CD4-positive, alpha-beta memory T cell (primary cell): Measurements from ENCODE around the gene ITGB4. TPM values are rescaled to one million over a fixed set of nuclear protein-coding genes. Genes with fewer than 3 reads are reported as not detected.
"Not testable (repeated sequence)": the region's sequence is repeated elsewhere in the genome, so short reads cannot be mapped to it uniquely, and the experiment has no call there.

Experiments used
- CTCF ChIA-PET: fragments of 350-600 bp; sonication (Branson Sonifier 250); formaldehyde crosslinking; loops from one replicate; lab custom pipeline; 2021; ENCODE audit warnings: inconsistent platforms; ENCODE audit not compliant: partially characterized antibody; lab: Charles Lee
- POLR2A ChIA-PET: fragments of 350-600 bp; sonication (Branson Sonifier 250); formaldehyde crosslinking; loops from one replicate; lab custom pipeline; 2021; ENCODE audit not compliant: partially characterized antibody; lab: Charles Lee
- DNase-seq, 5 donors: peaks; one replicate each; pipeline versions ENCODE4 v3.0.0 to v3.0.0-alpha.2; 2020 to 2022; ENCODE audit warnings: mixed read lengths in 1 of 5
- H3K27ac ChIP-seq: one replicate; pipeline ENCODE4 v1.7.0; 2013; ENCODE audit warnings: low read depth, low read length
- H3K27me3 ChIP-seq: 2 replicates; pipeline ENCODE4 v1.7.0; 2013; ENCODE audit warnings: mild to moderate bottlenecking, low read length, moderate library complexity; ENCODE audit not compliant: insufficient read depth
- H3K36me3 ChIP-seq: 2 replicates; pipeline ENCODE4 v1.7.0; 2013; ENCODE audit warnings: mild to moderate bottlenecking, low read length, moderate library complexity; ENCODE audit not compliant: insufficient read depth
- H3K4me1 ChIP-seq: 2 replicates; pipeline ENCODE4 v1.7.0; 2013; ENCODE audit warnings: mild to moderate bottlenecking, low read length, moderate library complexity; ENCODE audit not compliant: insufficient read depth
- H3K4me3 ChIP-seq, 2 donors: one replicate each; pipeline ENCODE4 v1.7.0; 2013; ENCODE audit warnings: low read length in 2 of 2, mild to moderate bottlenecking in 1 of 2
- H3K9me3 ChIP-seq, 2 donors: one replicate each; pipeline ENCODE4 v1.7.0; 2013; ENCODE audit warnings: low read length in 2 of 2, control low read depth in 1 of 2; ENCODE audit not compliant: control insufficient read depth in 1 of 2
- H3K27ac Mint-ChIP-seq, 7 donors: one replicate each; pipeline ENCODE4 v1.8.0; 2020 to 2021; ENCODE audit warnings: mixed read lengths in 7 of 7, mild to moderate bottlenecking in 6 of 7, inconsistent platforms in 3 of 7, moderate library complexity in 3 of 7
- H3K27me3 Mint-ChIP-seq, 2 donors: one replicate each; pipeline ENCODE4 v1.8.0; 2020 to 2021; ENCODE audit warnings: mixed read lengths in 2 of 2
- H3K36me3 Mint-ChIP-seq, 2 donors: one replicate each; pipeline ENCODE4 v1.8.0; 2020 to 2021; ENCODE audit warnings: mixed read lengths in 2 of 2, inconsistent platforms in 1 of 2, mild to moderate bottlenecking in 1 of 2
- H3K4me1 Mint-ChIP-seq, 4 donors: one replicate each; pipeline ENCODE4 v1.8.0; 2020 to 2021; ENCODE audit warnings: mixed read lengths in 4 of 4, mild to moderate bottlenecking in 1 of 4
- H3K4me3 Mint-ChIP-seq, 8 donors: one replicate each; pipeline ENCODE4 v1.8.0; 2020 to 2021; ENCODE audit warnings: mixed read lengths in 8 of 8, mild to moderate bottlenecking in 7 of 8, moderate library complexity in 6 of 8, inconsistent platforms in 3 of 8
- H3K9me3 Mint-ChIP-seq, 8 donors: one replicate each; pipeline ENCODE4 v1.8.0; 2020 to 2021; ENCODE audit warnings: mixed read lengths in 8 of 8, mild to moderate bottlenecking in 5 of 8, inconsistent platforms in 3 of 8, moderate library complexity in 1 of 8
- intact Hi-C: fragments of 100-400 bp; cut with micrococcal nuclease; formaldehyde crosslinking; loops from one replicate; pipeline ENCODE4 v1.15.1; 2023
- polyA plus RNA-seq, 2 donors: library from polyadenylated mRNA; unstranded; fragments of 300-500 nt; fragmentation: Illumina TruSeq; gene quantifications; one replicate each; pipeline ENCODE4 v1.2.3, GENCODE V29; 2021
- total RNA-seq, 2 experiments: library from RNA; stranded (reverse); gene quantifications; one replicate each; pipeline ENCODE4 v1.2.3, GENCODE V29; 2021

The ITGB4 gene
- total and polyA plus RNA-seq, 4 experiments from 2014 or later, result 0.25 to 1.2 (median 0.79) TPM

- ChIA-PET POLR2A (interaction anchor here (1.4 to 1.7 kb wide), 2 partner anchors 20 to 98 kb away, joined by 4 to 9 read pairs; partner anchors contain the start of gene WBP2), CTCF (interaction anchor here (1.4 to 12.5 kb wide), 4 partner anchors 8 to 126 kb away, joined by 3 to 326 read pairs (median 5); partner anchors contain the start of genes GALK1 and SMIM5)
- no peak overlapping the region for H3K4me3 Mint-ChIP-seq
- Histone ChIP-seq H3K27me3 (no peaks in the 10 kb centered on the region), H3K27ac (no peak overlapping the region), H3K36me3 (no peaks in the 10 kb centered on the region), H3K4me1 (peaks cover 13% of the 10 kb centered on the region), H3K4me3 (no peak overlapping the region), H3K9me3 (no peaks in the 10 kb centered on the region)
- DNase-seq, result no peak
- H3K27me3 Mint-ChIP-seq, result no peaks in the 10 kb centered on the region
- H3K9me3 Mint-ChIP-seq, result no peaks in the 10 kb centered on the region
- H3K27ac Mint-ChIP-seq, result no peak overlapping the region
- intact Hi-C loops, result no loop called here
- no peaks in the 10 kb centered on the region for H3K36me3 Mint-ChIP-seq
- peaks cover 4 to 16% (median 12%) of the 10 kb centered on the region in 4 donors for H3K4me1 Mint-ChIP-seq
These were observed 35.3 kb downstream of the ITGB4 start for GRCh38 chr17:75756451-75757085.

- H3K9me3 ChIP-seq, result no peaks in the 10 kb centered on the region
- intact Hi-C loops, result no loop called here
- Mint-ChIP-seq H3K9me3 (no peaks in the 10 kb centered on the region), H3K4me3 (no peak overlapping the region), H3K27me3 (no peaks in the 10 kb centered on the region), H3K4me1 (peaks cover 4 to 16% (median 13%) of the 10 kb centered on the region in 4 donors), H3K27ac (no peak overlapping the region), H3K36me3 (no peaks in the 10 kb centered on the region)
- H3K27ac ChIP-seq, result no peak overlapping the region
- CTCF ChIA-PET, result interaction anchor here (1.7 to 1.9 kb wide), 2 partner anchors 7 to 9 kb away, joined by 5 read pairs; partner anchors contain the start of gene GALK1
- no peak for DNase-seq
- H3K4me1 ChIP-seq, result peaks cover 13% of the 10 kb centered on the region
- no peak overlapping the region for H3K4me3 ChIP-seq
- POLR2A ChIA-PET, result interaction anchor here (1.4 kb wide), 1 partner anchor 98 kb away, joined by 4 read pairs; the partner anchor contains the start of gene WBP2
- H3K27me3 ChIP-seq, result no peaks in the 10 kb centered on the region
- H3K36me3 ChIP-seq, result no peaks in the 10 kb centered on the region
These were observed 35.9 kb downstream of the ITGB4 start for GRCh38 chr17:75757086-75757681.

GRCh38 chr17:75758131-75758905 is 37.1 kb downstream of the ITGB4 start:
- ChIA-PET POLR2A (interaction anchor here (1.4 to 8.6 kb wide), 2 partner anchors 18 to 97 kb away, joined by 4 to 259 read pairs; partner anchors contain the start of gene WBP2), CTCF (interaction anchor here (1.7 kb wide), 1 partner anchor 10 kb away, joined by 5 read pairs; no protein-coding TSS in a partner anchor)
- Histone ChIP-seq H3K4me3 (no peak overlapping the region), H3K36me3 (no peaks in the 10 kb centered on the region), H3K27ac (no peak overlapping the region), H3K4me1 (peaks cover 13% of the 10 kb centered on the region), H3K9me3 (no peaks in the 10 kb centered on the region), H3K27me3 (no peaks in the 10 kb centered on the region)
- no peak for DNase-seq
- no peak overlapping the region for H3K4me3 Mint-ChIP-seq
- H3K27me3 Mint-ChIP-seq, result no peaks in the 10 kb centered on the region
- H3K4me1 Mint-ChIP-seq, result peaks cover 2 to 23% (median 10%) of the 10 kb centered on the region in 4 donors
- H3K36me3 Mint-ChIP-seq, result peaks cover 0 to 2% of the 10 kb centered on the region in 2 donors
- intact Hi-C loops, result no loop called here
- no peaks in the 10 kb centered on the region for H3K9me3 Mint-ChIP-seq
- H3K27ac Mint-ChIP-seq, result no peak overlapping the region

- ChIA-PET POLR2A (interaction anchor here (8.6 kb wide), 1 partner anchor 17 kb away, joined by 259 read pairs; a partner anchor contains a TSS), CTCF (interaction anchor here (1.2 to 7.5 kb wide), 2 partner anchors 11 to 137 kb away, joined by 4 to 68 read pairs; partner anchors contain the start of gene TRIM65)
- Mint-ChIP-seq H3K27ac (peak overlapping the region in 1 of 7 donors; percentile 79), H3K36me3 (peaks cover 0 to 2% of the 10 kb centered on the region in 2 donors), H3K9me3 (no peaks in the 10 kb centered on the region), H3K27me3 (no peaks in the 10 kb centered on the region), H3K4me3 (no peak overlapping the region), H3K4me1 (peaks cover 5 to 27% (median 14%) of the 10 kb centered on the region in 4 donors)
- Histone ChIP-seq H3K4me1 (peaks cover 16% of the 10 kb centered on the region), H3K36me3 (no peaks in the 10 kb centered on the region), H3K9me3 (no peaks in the 10 kb centered on the region), H3K4me3 (no peak overlapping the region), H3K27ac (no peak overlapping the region), H3K27me3 (no peaks in the 10 kb centered on the region)
- DNase-seq, result no peak
- intact Hi-C loops, result no loop called here
These were observed 38.2 kb downstream of the ITGB4 start for GRCh38 chr17:75759457-75759856.

- ChIA-PET POLR2A (interaction anchor here (8.6 kb wide), 1 partner anchor 16 kb away, joined by 259 read pairs; a partner anchor contains a TSS), CTCF (interaction anchor here (1.2 to 7.5 kb wide), 3 partner anchors 12 to 136 kb away, joined by 3 to 68 read pairs (median 4); partner anchors contain the start of gene TRIM65)
- H3K27me3 Mint-ChIP-seq, DNase-seq, H3K27me3 ChIP-seq, H3K27ac ChIP-seq, intact Hi-C loops, H3K27ac Mint-ChIP-seq, H3K4me3 ChIP-seq, H3K36me3 Mint-ChIP-seq, H3K9me3 ChIP-seq, H3K36me3 ChIP-seq, H3K9me3 Mint-ChIP-seq, H3K4me3 Mint-ChIP-seq: not testable (repeated sequence)
- H3K4me1 Mint-ChIP-seq, result peaks cover 1 to 22% (median 10%) of the 10 kb centered on the region in 4 donors
- H3K4me1 ChIP-seq, result peaks cover 17% of the 10 kb centered on the region
These were observed 38.9 kb downstream of the ITGB4 start for GRCh38 chr17:75759978-75760640.

- Histone ChIP-seq H3K36me3 (no peaks in the 10 kb centered on the region), H3K9me3 (no peaks in the 10 kb centered on the region), H3K4me1 (peaks cover 17% of the 10 kb centered on the region), H3K27me3 (no peaks in the 10 kb centered on the region), H3K27ac (no peak overlapping the region), H3K4me3 (no peak overlapping the region)
- H3K9me3 Mint-ChIP-seq, result no peaks in the 10 kb centered on the region
- no peak for DNase-seq
- intact Hi-C loops, result no loop called here
- peaks cover 0 to 3% of the 10 kb centered on the region in 2 donors for H3K36me3 Mint-ChIP-seq
- POLR2A ChIA-PET, result interaction anchor here (0.6 to 8.6 kb wide), 10 partner anchors 9 to 134 kb away, joined by 3 to 259 read pairs (median 15); partner anchors contain the start of genes TRIM65, UNC13D, UNK and WBP2
- no peaks in the 10 kb centered on the region for H3K27me3 Mint-ChIP-seq
- H3K4me3 Mint-ChIP-seq, result peak overlapping the region in 6 of 8 donors; percentile 36 to 62 (median 48)
- H3K4me1 Mint-ChIP-seq, result peaks cover 6 to 26% (median 10%) of the 10 kb centered on the region in 4 donors
- CTCF ChIA-PET, result interaction anchor here (0.9 to 7.5 kb wide), 11 partner anchors 9 to 243 kb away, joined by 3 to 68 read pairs (median 8); partner anchors contain the start of gene TRIM65
- peak overlapping the region in 3 of 7 donors; percentile 17 to 81 (median 58) for H3K27ac Mint-ChIP-seq
These were observed 41.4 kb downstream of the ITGB4 start for GRCh38 chr17:75762513-75763268.
